Measurements from ENCODE around the gene WIPF1. TPM values are rescaled to one million over a fixed set of nuclear protein-coding genes. Genes with fewer than 3 reads are reported as not detected.

Gene WIPF1
- total and polyA plus RNA-seq, 2 of the 13 experiments (the other 11 are each of a cell fraction or from before 2014, with no cell fraction given), result 0.01 TPM; not detected in 1

DNA sequence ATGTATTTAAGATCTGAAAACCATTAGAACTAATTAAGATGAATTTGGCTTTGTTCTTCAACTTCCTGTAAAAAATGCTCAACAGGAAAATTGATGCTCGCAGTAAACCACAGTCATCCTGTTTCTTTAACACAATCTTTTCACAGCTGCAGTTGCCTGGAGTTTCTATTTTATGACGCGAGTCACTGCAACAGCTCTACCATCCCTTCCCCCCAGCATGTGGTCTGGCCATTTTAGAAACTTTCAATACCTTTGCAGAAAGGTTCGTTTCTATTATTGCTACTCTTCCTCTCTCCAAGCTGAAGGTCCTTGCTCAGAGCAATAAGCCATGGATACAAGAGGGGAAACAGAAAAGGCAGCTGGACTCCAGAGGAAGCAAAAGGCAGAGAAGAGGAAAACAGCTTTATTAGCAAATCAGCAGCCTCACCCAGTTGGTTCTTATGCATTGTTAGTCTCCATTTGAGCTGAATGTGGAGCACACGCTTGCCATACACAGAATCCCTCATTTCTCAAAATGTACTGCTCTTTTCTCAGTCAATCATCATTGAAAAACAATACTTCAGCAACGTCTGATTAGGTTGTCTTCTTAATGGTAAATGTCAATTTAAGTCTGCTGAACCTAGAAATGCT lies 3.9 kb downstream of the WIPF1 start:
- Histone ChIP-seq H2AFZ (ENCODE audit: low read length) (no peak overlapping the region), H3K79me2 (ENCODE audit: insufficient read depth, low read length) (no peaks in the 10 kb centered on the region), H3K4me2 (ENCODE audit: low read depth, low read length) (no peak overlapping the region), H4K20me1 (ENCODE audit: insufficient read depth, low read length) (no peaks in the 10 kb centered on the region), H3K27ac (ENCODE audit: extremely low read length, insufficient read depth, low read length) (no peak overlapping the region), H3K9me3 (ENCODE audit: low read length) (no peaks in the 10 kb centered on the region), H3K4me1 (ENCODE audit: insufficient read depth, low read length) (no peaks in the 10 kb centered on the region), H3K36me3 (replicated peaks in 1 of 2; ENCODE audit: control insufficient read depth in 1 of 2, insufficient read depth in 2 of 2, low read length in 2 of 2) (no peaks in the 10 kb centered on the region), H3K4me3 (replicated peaks in 1 of 3; ENCODE audit: insufficient read depth in 1 of 3, low read depth in 2 of 3, low read length in 3 of 3) (no peak overlapping the region), H3K9ac (ENCODE audit: insufficient read depth, low read depth, low read length) (no peak overlapping the region), H3K27me3 (ENCODE audit: control insufficient read depth in 1 of 2, insufficient read depth in 2 of 2, low read length in 2 of 2) (peaks cover 0 to 12% of the 10 kb centered on the region in 2 experiments; a peak in 1 of 5 replicates)
- WGBS (ENCODE audit: low lambda C conversion rate), result 38% methylated on average over 6 of the region's 6 CpGs
- FAIRE-seq (no peak), DNase-seq (ENCODE audit: low spot score) (no peak), ATAC-seq (no peak)
- intact Hi-C loops (cut with micrococcal nuclease; ENCODE audit: unreplicated experiment) (no loop called here), in situ Hi-C loops (cut with HindIII; ENCODE audit: extremely low pct_ligation_motif_present, low pct_unique_long_range_greater_than_20kb) (no loop called here)
- POLR2A ChIA-PET, result no interaction called here
- CTCF ChIA-PET (ENCODE audit: low intra/inter-chr PET ratio, low total read pairs), result no interaction called here
- no TSS peak for BruUV-seq (replicated peaks)
- no peak for TF ChIP-seq YEATS4 (CRISPR knock-in tag; IDR thresholded peaks at IDR 0.05; ENCODE audit: borderline replicate concordance)
- no peak for TF ChIP-seq ZFP1 (CRISPR knock-in tag; IDR thresholded peaks at IDR 0.05)
- no peak for TF ChIP-seq ZFX (CRISPR knock-in tag; IDR thresholded peaks at IDR 0.05; ENCODE audit: low read depth)
- TF ChIP-seq ZSCAN9 (CRISPR knock-in tag; IDR thresholded peaks at IDR 0.05; ENCODE audit: borderline replicate concordance), result no peak
- no peak for TF ChIP-seq ARID5B (CRISPR knock-in tag; IDR thresholded peaks at IDR 0.05)
- TF ChIP-seq, protein P1, sequence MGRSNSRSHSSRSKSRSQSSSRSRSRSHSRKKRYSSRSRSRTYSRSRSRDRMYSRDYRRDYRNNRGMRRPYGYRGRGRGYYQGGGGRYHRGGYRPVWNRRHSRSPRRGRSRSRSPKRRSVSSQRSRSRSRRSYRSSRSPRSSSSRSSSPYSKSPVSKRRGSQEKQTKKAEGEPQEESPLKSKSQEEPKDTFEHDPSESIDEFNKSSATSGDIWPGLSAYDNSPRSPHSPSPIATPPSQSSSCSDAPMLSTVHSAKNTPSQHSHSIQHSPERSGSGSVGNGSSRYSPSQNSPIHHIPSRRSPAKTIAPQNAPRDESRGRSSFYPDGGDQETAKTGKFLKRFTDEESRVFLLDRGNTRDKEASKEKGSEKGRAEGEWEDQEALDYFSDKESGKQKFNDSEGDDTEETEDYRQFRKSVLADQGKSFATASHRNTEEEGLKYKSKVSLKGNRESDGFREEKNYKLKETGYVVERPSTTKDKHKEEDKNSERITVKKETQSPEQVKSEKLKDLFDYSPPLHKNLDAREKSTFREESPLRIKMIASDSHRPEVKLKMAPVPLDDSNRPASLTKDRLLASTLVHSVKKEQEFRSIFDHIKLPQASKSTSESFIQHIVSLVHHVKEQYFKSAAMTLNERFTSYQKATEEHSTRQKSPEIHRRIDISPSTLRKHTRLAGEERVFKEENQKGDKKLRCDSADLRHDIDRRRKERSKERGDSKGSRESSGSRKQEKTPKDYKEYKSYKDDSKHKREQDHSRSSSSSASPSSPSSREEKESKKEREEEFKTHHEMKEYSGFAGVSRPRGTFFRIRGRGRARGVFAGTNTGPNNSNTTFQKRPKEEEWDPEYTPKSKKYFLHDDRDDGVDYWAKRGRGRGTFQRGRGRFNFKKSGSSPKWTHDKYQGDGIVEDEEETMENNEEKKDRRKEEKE (IDR thresholded peaks at IDR 0.05), result no peak
- TF ChIP-seq, protein P2, sequence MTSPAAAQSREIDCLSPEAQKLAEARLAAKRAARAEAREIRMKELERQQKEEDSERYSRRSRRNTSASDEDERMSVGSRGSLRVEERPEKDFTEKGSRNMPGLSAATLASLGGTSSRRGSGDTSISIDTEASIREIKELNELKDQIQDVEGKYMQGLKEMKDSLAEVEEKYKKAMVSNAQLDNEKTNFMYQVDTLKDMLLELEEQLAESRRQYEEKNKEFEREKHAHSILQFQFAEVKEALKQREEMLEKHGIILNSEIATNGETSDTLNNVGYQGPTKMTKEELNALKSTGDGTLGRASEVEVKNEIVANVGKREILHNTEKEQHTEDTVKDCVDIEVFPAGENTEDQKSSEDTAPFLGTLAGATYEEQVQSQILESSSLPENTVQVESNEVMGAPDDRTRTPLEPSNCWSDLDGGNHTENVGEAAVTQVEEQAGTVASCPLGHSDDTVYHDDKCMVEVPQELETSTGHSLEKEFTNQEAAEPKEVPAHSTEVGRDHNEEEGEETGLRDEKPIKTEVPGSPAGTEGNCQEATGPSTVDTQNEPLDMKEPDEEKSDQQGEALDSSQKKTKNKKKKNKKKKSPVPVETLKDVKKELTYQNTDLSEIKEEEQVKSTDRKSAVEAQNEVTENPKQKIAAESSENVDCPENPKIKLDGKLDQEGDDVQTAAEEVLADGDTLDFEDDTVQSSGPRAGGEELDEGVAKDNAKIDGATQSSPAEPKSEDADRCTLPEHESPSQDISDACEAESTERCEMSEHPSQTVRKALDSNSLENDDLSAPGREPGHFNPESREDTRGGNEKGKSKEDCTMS (CRISPR knock-in tag; conservative IDR thresholded peaks at IDR 0.05), result no peak
- no peak for TF ChIP-seq ZBTB39 (CRISPR knock-in tag; IDR thresholded peaks at IDR 0.05)
- TF ChIP-seq, protein P3, sequence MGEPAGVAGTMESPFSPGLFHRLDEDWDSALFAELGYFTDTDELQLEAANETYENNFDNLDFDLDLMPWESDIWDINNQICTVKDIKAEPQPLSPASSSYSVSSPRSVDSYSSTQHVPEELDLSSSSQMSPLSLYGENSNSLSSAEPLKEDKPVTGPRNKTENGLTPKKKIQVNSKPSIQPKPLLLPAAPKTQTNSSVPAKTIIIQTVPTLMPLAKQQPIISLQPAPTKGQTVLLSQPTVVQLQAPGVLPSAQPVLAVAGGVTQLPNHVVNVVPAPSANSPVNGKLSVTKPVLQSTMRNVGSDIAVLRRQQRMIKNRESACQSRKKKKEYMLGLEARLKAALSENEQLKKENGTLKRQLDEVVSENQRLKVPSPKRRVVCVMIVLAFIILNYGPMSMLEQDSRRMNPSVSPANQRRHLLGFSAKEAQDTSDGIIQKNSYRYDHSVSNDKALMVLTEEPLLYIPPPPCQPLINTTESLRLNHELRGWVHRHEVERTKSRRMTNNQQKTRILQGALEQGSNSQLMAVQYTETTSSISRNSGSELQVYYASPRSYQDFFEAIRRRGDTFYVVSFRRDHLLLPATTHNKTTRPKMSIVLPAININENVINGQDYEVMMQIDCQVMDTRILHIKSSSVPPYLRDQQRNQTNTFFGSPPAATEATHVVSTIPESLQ (CRISPR knock-in tag; conservative IDR thresholded peaks at IDR 0.05), result no peak
- TF ChIP-seq SETDB1 (CRISPR knock-in tag; IDR thresholded peaks at IDR 0.05; ENCODE audit: borderline replicate concordance), result no peak
